GM19467 (cell line): ENCODE data around the gene PRAF2.

ENCODE experiments used
- ATAC-seq: cut with Tn5 transposase; IDR thresholded peaks from one replicate; pipeline ENCODE4 v1.9.1; 2021; ENCODE audit warnings: mild to moderate bottlenecking, moderate library complexity; ENCODE audit not compliant: unreplicated experiment

The PRAF2 gene

DNA sequence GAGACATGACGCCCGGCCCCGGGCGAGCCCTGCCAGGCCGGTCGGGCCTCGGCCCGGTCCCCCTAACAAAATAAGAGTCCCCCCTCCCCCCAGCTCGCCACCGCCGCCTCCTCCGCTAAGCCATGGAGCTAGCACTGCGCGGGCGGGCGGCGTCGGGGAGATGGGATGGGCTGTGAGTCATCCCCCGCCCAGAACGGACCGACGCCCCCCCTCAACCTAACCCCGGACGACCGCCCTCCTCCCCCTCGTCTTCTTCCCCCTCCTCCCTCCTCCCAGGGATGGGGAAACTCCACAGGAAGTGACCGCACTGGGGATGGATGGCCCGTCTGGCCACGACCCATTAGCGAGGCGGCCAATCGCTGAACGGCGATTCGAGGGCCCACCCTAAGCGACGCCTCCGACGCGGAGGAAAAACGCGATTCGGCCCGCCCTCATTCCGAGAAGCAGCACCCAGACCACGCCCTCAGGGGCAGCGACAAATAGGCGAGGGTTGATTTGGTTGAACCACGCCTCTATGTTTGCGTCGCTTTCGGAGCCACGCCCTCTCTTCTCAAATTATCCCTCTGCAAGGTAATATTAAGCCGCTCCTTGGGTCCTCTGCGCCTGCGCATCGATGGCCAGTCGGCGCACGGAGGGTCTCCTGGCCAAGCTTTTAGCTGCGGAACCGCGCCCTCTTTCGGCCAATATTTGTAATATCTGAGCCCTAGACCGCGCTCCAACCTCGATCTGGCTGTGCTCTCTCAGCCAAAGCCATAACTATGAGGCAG lies 30.4 kb downstream of the PRAF2 start, which contains the start of gene TFE3:
TSS of gene TFE3 (minus strand) at position 138 of the 767 bp plus-strand sequence. CDS start at position 7, 131 bp downstream.
- ATAC-seq = peak; percentile 90

DNA sequence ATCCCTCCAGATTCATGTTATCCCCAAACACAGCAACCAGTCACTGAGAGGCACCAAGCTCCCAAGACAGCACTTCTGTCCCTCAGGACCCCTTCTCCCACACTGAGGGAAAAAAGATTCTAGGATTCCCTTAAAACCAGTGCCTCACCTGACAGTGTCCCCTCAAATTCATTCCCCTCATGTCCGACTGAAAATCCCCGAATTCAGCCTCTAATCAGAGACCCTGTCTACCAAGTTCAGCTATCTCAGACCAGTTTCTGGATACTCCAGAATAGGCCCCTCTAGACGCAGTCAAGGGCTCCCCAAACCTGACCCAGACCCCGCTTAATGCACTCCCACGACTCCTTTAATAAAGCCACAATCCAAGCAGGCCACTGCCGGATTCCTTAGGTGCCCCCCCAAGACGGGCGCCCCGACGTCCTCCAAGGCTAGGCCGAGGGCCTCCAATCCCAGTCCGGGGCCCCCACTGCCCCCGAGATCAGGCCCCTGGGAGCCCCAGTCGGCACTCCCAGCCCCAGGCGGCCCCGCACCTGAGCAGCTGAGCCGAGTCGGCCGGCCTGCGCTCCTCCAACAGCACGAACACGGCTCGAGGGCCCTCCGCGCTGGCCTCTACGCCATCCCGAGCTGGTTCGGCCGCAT lies 31.1 kb downstream of the PRAF2 start:
- peak; percentile 2 for ATAC-seq

DNA sequence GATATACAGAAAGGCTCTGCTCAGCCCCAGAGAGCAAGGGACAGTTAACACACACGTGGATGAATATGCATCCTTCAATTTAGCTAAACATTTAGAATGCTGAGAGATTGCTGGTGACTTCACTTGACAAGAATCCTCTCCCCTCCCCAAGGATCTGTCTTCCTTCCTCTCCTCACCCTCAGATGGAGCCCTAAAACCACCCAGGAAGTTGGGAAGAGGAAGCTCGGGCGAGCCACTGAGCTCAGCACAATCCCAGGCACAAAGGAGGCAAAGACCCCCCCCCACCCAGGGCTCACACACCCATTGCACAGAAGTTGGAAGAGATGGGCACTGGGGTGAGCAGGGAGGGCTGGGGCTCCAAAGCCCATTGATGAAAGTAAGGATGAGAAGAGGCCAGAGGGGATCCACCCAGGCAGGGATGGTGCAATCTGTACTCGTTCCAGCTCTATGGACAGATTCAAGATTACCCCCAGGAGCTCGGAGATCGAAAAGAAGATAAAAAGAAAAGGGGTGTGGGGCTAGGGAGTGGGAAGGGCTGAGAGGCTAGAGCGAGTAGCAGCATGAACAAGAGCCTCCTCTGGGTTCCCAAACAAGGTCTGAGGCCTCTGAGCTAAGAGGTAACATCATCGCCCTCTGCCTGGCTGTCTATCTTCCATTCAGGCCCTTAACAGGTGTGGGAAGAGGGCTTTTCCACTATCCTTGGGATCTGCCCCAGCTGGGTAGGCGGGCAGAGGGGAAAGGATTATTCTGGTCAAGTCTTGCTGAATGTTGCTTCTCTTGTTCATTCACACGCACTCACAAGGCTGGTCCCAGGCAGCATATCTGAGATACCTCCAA lies 31.8 kb downstream of the PRAF2 start:
- no peak for ATAC-seq

DNA sequence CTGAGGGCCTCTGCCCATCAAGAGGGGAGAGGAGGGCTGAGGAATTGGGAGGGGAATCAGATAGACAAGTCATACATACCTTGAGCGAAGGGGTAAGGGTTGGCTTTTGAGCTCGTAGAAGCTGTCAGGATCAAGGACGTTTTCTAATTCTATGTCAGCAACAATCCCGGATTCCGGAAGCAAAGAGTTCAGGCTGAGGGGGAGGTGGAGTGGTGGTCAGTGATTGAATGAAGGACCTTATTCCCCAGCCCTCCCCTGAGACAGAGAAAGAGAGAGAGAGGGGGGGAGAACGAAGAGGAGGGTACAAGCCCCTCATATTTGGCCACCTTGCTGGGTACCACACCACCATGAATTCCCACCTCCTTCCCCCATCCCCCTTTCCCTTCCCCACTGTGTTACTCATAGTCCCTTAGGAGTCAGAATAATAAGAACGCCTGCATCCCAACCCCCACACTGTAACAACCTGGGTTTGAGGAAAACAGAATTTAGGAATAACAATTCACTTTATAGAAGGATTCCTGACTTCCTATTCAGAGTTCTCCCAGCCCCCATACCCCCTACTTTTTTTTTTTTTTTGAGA lies 33.3 kb downstream of the PRAF2 start:
- ATAC-seq = no peak

DNA sequence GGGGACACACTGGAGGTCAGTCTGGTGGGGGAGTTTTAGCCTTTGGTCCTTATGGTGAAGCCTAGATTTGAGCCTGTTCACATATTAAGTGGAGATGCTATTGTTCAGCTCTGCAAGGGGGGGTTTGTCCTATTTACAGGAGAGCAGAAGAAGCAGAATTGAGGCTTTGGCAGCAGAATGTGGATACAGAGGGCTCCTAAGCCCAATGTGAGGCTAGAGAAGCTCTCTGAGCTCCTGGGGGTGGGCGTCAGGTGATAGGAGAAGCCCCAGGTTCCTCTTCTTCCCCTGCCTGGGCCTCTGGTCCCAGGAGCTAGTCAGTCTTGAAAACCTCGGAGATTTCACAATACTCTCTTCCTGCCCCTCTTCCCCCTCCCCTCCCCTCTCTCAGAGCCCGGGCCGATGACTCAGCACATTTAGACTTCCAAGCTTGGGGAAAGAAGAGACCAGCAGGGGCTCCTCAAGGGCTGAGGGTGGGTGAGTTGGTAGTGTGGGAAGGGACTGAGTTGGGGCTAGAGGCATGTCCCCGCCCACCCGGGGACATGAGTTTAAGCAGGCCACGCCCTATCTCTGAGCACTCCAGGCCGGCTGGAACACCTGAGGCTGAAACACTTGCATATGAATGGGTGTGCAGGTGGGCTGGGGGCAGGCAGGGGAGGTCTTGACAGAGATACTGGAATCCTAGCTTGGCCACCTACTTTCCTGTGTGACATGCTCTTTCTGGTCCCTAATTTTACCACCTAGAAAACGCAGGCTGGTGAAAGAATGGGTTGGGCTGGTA lies 34.0 kb downstream of the PRAF2 start:
- ATAC-seq = no peak

DNA sequence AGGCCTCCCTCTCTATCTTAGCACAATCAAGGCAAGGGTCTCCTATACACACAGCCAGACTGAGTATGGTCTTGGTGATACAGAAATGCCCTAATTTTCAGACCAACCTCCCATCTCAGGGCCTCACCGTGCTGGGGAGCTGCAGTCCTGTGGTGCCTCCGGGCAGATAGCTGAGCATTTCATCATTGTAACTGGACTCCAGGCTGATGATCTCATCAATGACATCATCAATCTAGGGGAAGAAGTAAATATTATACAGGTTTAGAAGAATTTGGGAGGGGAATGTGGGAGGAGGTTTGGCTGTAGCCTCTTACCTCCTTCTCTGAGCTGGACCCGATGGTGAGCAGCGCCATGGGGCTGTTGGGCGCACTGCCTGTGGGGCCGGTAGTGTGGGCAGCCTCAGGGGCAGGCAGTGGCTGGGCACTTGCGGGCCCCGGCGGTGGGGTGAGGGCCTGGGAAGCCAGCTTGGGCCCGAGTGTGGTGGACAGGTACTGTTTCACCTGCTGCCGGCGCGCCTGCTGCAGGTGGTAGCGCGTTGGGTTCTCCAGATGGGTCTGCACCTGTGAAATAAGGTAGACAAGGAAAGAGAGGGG lies 35.8 kb downstream of the PRAF2 start:
- ATAC-seq = no peak

DNA sequence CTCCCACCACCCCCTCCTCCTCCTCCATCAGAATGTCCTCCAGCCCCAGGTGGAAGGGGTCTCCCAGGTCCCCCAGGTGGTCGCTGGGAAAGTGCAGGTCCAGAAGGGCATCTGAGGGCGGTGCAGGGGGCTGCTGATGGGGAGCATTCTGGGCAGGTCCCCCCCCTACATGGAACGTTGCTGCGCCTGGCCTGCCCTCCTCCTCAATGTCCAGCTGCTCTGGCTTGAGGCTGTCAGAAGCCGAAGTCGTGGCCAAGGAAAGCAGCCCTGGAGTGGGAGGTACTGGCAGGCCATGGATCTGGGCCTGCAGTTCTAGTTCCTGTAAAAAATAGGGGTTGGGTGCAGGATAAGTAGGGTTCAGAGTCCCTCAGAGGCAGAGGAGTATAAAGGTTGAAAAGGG lies 43.5 kb downstream of the PRAF2 start:
- no peak for ATAC-seq

DNA sequence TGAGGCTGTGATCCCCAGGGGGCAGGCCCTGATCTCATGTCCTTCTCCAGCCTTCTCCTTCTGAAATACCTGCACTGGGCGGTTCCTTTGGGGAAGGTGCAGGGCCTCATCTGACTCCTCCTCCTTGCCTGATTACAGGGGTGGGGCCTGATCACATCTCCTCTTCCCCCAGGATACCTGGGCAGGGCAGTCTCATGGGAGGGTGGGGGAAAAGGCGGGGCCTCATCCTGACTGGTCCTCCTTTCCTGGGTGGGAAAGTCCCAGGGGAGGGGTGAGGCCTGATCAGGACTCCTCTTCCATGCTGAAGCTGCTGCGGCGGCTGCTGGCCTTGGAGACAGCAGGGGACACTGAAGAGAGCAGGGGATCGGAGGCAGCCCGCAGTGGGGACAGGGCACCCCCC lies 43.9 kb downstream of the PRAF2 start:
- ATAC-seq = no peak
